GM12873 (cell line): Measurements from ENCODE around the gene ARL8A.

Experiments used
- TF ChIP-seq, protein P1 (sequence below): IDR thresholded peaks from 2 replicates; pipeline ENCODE4 v1.5.1; 2012; ENCODE audit warnings: low read depth, mild to moderate bottlenecking, moderate library complexity, low read length, control low read depth; ENCODE audit not compliant: insufficient read depth; ENCODE audit errors: missing control alignments

Gene ARL8A

DNA sequence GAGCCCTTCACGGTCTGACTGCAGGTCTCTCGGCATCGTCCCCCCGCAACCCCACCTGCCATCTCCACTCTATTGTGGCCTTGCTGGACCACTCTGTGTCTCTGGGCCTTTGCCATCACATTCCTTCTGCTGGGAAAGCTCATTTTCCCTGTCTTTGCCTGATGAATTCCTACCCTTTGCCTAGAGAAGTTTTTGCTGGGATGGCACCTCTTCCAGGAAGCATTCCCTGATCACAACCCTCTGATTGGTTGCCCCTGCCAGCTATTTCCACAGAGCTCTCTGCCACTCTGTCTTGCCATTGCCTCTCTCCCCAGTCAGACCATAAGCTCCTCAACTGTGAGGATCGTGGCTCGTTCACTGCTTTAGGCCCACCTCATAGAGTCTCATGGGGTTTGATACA lies 50.7 kb downstream of the ARL8A start:
- TF ChIP-seq, protein P1, sequence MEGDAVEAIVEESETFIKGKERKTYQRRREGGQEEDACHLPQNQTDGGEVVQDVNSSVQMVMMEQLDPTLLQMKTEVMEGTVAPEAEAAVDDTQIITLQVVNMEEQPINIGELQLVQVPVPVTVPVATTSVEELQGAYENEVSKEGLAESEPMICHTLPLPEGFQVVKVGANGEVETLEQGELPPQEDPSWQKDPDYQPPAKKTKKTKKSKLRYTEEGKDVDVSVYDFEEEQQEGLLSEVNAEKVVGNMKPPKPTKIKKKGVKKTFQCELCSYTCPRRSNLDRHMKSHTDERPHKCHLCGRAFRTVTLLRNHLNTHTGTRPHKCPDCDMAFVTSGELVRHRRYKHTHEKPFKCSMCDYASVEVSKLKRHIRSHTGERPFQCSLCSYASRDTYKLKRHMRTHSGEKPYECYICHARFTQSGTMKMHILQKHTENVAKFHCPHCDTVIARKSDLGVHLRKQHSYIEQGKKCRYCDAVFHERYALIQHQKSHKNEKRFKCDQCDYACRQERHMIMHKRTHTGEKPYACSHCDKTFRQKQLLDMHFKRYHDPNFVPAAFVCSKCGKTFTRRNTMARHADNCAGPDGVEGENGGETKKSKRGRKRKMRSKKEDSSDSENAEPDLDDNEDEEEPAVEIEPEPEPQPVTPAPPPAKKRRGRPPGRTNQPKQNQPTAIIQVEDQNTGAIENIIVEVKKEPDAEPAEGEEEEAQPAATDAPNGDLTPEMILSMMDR = no peak

DNA sequence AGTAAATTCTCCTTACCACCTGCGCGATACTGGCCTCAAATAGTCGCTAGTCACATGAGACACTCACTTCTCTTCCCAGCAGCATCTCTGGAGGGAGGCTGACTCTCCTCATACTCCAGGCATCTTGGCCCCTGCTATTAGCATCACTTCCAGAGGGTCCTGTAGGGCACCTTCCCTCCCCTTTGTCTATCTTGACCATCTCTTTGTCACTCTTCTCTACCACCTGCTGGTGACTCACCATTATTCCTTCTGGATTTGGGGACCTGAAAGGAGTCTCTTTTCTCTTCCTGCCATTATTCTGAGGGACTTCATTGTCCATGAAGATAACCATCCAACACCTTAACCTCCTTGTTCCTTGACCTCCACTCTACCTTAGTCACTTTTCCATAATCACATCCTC lies 53.5 kb downstream of the ARL8A start:
- TF ChIP-seq, protein P1 = no peak

DNA sequence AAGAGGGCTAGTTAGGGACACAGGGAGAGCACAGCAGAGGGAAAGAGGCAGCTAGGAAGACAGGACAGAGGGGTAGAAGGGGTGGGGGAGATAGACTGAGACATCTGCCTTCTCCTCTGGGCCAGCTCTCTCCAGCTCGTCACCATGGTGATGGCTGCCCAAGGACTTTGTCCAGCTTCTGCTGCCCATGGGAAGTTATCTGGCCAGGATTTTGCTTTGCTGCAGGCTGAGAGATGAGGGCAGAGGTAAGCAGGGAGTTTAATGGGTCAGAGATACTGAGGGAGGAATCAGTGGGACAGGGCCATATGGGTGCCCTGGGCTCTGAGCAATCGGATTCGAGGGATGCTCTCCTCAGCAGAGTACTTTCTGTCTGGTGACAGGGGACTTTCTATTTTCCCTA lies 56.3 kb downstream of the ARL8A start:
- TF ChIP-seq, protein P1 = no peak

DNA sequence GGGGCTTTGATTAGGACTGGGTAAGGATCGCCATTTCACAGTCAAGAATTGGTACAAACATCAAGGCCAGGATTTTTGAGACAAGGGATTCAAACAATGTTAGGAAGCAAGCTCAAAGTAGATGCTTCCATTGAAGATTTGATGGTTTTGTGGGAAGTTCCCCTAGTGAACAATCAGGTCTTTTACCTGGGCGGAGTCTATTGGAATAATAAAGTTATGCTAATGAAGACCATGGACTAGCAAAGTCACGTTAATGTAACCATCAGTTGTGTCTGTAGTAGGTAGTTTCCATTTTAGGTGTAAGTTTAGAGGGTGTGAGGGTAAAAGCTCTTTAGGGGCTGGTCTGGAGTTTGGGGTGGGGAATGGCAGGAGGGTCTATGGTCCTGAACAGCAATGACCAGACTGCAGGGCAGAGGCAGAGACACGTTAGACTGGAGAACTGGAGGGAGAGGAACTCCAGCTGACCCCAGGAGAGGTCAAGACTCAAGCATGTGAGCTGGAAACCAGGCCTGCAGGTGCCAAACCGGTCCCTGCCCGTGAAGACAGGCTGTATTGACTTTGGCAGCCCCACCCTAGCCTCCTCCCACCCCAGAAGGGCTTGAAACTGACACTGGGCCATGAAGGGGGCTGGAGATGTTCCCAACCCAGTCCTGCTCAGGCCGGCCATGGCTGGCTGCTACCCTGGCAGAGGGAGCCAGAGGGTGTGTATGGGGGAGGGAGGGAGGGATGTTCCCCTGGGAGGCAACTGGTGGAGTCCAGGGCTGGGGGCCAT lies 57.8 kb downstream of the ARL8A start:
- TF ChIP-seq, protein P1 = no peak

DNA sequence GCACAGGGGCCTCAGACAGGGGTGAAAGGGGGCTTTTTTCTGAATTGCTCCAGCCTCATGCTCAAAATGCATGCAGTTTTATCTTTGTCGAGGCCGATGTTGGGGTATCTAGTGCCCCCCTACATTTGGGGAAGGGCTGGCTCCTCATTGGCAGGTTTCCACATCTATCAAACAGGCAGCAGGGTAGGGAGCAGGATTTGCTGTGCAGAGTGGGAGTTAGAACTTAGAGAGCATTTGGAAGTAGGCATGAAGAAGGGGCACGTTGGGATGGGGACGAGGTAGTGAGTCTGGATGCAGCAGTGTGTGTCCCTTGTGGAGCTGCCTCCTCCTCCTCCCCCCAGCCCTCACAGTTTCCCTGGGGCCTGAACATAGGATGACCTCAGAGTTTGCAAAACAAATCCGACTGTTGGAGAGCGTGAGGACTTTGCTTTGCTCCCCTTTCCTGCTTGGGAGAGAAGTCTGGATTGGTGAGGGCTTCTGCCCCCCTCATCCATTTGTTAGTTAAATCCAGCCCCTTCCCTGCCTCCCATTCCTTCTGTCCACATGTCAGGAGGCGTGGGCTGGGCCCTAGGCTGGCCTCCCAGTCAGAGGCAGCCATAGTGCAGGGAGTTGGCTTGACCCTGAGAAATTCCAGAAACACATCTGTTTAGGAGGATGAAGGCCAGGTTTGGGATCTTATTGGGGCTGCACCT lies 58.7 kb downstream of the ARL8A start:
- TF ChIP-seq, protein P1 = no peak

DNA sequence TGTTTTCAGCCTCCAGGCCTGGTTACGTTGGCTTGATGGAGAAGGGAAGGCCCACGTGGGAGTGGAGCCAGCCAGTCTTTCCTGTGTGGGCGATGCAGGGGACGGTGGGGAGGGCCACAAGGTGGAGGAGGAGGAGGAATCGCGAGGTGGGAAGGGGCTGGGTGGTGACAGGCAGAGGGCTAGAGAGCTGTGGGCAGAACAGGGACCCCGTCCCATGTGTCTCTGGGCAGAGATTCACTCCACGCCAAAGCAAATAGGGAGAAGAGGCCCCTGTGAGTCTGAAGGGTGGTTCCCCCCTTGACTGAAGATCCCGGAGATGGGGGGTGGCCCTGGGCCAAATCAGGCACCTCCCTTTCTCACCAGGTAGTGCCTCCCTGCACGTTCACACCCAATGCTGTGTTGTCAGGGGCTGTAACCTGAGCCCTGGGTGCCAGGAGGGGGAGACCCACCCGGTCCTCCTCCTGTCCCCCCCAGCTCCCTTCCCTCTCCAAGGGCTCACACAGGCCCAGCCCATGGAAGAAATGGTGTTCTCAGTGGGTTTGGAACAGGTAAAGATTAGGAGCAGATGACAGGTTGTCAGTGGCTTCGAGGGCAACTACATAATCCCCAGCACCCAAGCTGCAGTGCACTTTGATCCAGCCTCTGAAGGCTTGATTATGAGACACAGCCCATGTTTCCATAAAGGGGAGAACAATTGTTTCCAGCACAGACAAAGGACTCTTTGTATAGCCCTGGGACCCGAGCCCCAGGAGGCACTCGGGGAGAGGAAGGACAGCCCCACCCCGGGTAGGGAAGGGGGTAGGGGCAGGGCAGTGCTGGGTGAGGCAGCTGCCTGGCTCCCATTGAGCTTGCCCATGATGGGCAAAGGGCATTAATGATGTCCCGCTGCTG lies 59.5 kb downstream of the ARL8A start:
- TF ChIP-seq, protein P1 = no peak
